ENCODE results near the gene PCDH9.

- TF ChIP-seq ATF3 (IDR thresholded peaks at IDR 0.05; ENCODE audit: borderline replicate concordance, extremely low read depth, low read depth, low read length), result no peak
- TF ChIP-seq ZBTB33 (IDR thresholded peaks at IDR 0.05), result no peak
- TF ChIP-seq CTCF (IDR thresholded peaks at IDR 0.05 in 2 of 3, conservative IDR thresholded peaks at IDR 0.05 in 1 of 3; ENCODE audit: control insufficient read depth in 2 of 3, extremely low read depth in 1 of 3, insufficient read depth in 1 of 3, low read depth in 3 of 3, low read length in 3 of 3), result no peak; a peak in 1 of 6 replicates
- TF ChIP-seq EP300 (IDR thresholded peaks at IDR 0.05; ENCODE audit: borderline replicate concordance in 1 of 2, control insufficient read depth in 1 of 2, low read depth in 2 of 2, low read length in 2 of 2), result no peak
- TF ChIP-seq POLR2A (IDR thresholded peaks at IDR 0.05; ENCODE audit: low read depth, low read length), result no peak
- no peak for TF ChIP-seq BCLAF1 (IDR thresholded peaks at IDR 0.05)
- TF ChIP-seq YY1 (IDR thresholded peaks at IDR 0.05; ENCODE audit: low read depth, low read length), result no peak
- TF ChIP-seq POLR2AphosphoS5 (IDR thresholded peaks at IDR 0.05; ENCODE audit: low read length), result no peak
- no peak for TF ChIP-seq NBN (IDR thresholded peaks at IDR 0.05)
- TF ChIP-seq EZH2 (IDR thresholded peaks at IDR 0.05; ENCODE audit: borderline replicate concordance, control insufficient read depth, low read depth, low read length), result no peak
Observed at GRCh38 chr13:66714795-66715194, 515.3 kb downstream of the PCDH9 start.
